Activated T-cell treated with anti-CD3 and anti-CD28 coated beads, Interleukin-2, amount 50 U/mL, for 4 hours (primary cell): ENCODE data around the gene CDX2. TPM values are rescaled to one million over a fixed set of nuclear protein-coding genes. Genes with fewer than 3 reads are reported as not detected.

Source experiments
- ATAC-seq, 2 donors: fragments of 200-7000 bp; cut with Tn5 transposase; one replicate each; pipeline ENCODE4 v1.10.0; 2021
- DNase-seq: peaks from one replicate; pipeline ENCODE4 v3.0.0-alpha.2; 2020
- H3K27me3 Mint-ChIP-seq: one replicate; pipeline ENCODE4 v1.8.0; 2021; ENCODE audit warnings: low read depth, mixed read lengths
- H3K36me3 Mint-ChIP-seq: one replicate; pipeline ENCODE4 v1.8.0; 2022; ENCODE audit warnings: mixed read lengths; ENCODE audit not compliant: insufficient read depth
- H3K4me1 Mint-ChIP-seq: one replicate; pipeline ENCODE4 v1.8.0; 2021; ENCODE audit warnings: low read depth, mixed read lengths
- H3K4me3 Mint-ChIP-seq: one replicate; pipeline ENCODE4 v1.8.0; 2021; ENCODE audit warnings: mild to moderate bottlenecking, moderate library complexity, mixed read lengths
- H3K9me3 Mint-ChIP-seq: one replicate; pipeline ENCODE4 v1.8.0; 2021; ENCODE audit warnings: mixed read lengths
- total RNA-seq, 3 donors: library from RNA; stranded (reverse); gene quantifications; one replicate each; pipeline ENCODE4 v1.2.1, GENCODE V29; 2021

CDX2 gene
- total RNA-seq, 3 donors from 2014 or later = 0.11 to 0.43 TPM; not detected in 1

GRCh38 chr13:27933580-27934328, 35.4 kb downstream of the CDX2 start:
- H3K9me3 Mint-ChIP-seq = no peaks in the 10 kb centered on the region
- no peaks in the 10 kb centered on the region for H3K4me1 Mint-ChIP-seq
- H3K27me3 Mint-ChIP-seq = peaks cover 34% of the 10 kb centered on the region
- no peaks in the 10 kb centered on the region for H3K36me3 Mint-ChIP-seq
- H3K4me3 Mint-ChIP-seq = no peak overlapping the region
- ATAC-seq = no peak
- no peak for DNase-seq

GRCh38 chr13:27933118-27933517, 36.0 kb downstream of the CDX2 start:
- Mint-ChIP-seq H3K36me3 (no peaks in the 10 kb centered on the region), H3K4me1 (no peaks in the 10 kb centered on the region), H3K27me3 (peaks cover 41% of the 10 kb centered on the region), H3K4me3 (no peak overlapping the region), H3K9me3 (no peaks in the 10 kb centered on the region)
- no peak for DNase-seq
- no peak for ATAC-seq

GRCh38 chr13:27929868-27930267, 39.2 kb downstream of the CDX2 start:
- H3K4me3 Mint-ChIP-seq = no peak overlapping the region
- DNase-seq = no peak
- no peak for ATAC-seq
- H3K27me3 Mint-ChIP-seq = peaks cover 72% of the 10 kb centered on the region
- peaks cover 16% of the 10 kb centered on the region for H3K4me1 Mint-ChIP-seq
- H3K36me3 Mint-ChIP-seq = no peaks in the 10 kb centered on the region
- H3K9me3 Mint-ChIP-seq = no peaks in the 10 kb centered on the region

- H3K36me3 Mint-ChIP-seq = no peaks in the 10 kb centered on the region
- H3K4me1 Mint-ChIP-seq = peaks cover 16% of the 10 kb centered on the region
- no peaks in the 10 kb centered on the region for H3K9me3 Mint-ChIP-seq
- DNase-seq (no peak), ATAC-seq (no peak)
- no peak overlapping the region for H3K4me3 Mint-ChIP-seq
- H3K27me3 Mint-ChIP-seq = peaks cover 75% of the 10 kb centered on the region
Measured at GRCh38 chr13:27928805-27929753, 40.0 kb downstream of the CDX2 start.

- H3K27me3 Mint-ChIP-seq = peaks cover 82% of the 10 kb centered on the region
- no peak for DNase-seq
- H3K4me3 Mint-ChIP-seq = no peak overlapping the region
- H3K36me3 Mint-ChIP-seq = no peaks in the 10 kb centered on the region
- peaks cover 16% of the 10 kb centered on the region for H3K4me1 Mint-ChIP-seq
- no peaks in the 10 kb centered on the region for H3K9me3 Mint-ChIP-seq
- no peak for ATAC-seq
Measured at GRCh38 chr13:27928353-27928804, 40.7 kb downstream of the CDX2 start.

- Mint-ChIP-seq H3K36me3 (no peaks in the 10 kb centered on the region), H3K4me3 (no peak overlapping the region), H3K4me1 (peaks cover 16% of the 10 kb centered on the region), H3K9me3 (no peaks in the 10 kb centered on the region), H3K27me3 (peaks cover 88% of the 10 kb centered on the region)
- no peak for DNase-seq
- no peak for ATAC-seq
Measured at GRCh38 chr13:27927444-27928352, 41.4 kb downstream of the CDX2 start.

- peaks cover 89% of the 10 kb centered on the region for H3K27me3 Mint-ChIP-seq
- ATAC-seq = peak in 1 of 2 donors; percentile 32
- DNase-seq = no peak
- no peak overlapping the region for H3K4me3 Mint-ChIP-seq
- H3K36me3 Mint-ChIP-seq = no peaks in the 10 kb centered on the region
- peaks cover 16% of the 10 kb centered on the region for H3K4me1 Mint-ChIP-seq
- no peaks in the 10 kb centered on the region for H3K9me3 Mint-ChIP-seq
Measured at GRCh38 chr13:27926644-27927434, 42.3 kb downstream of the CDX2 start.

GRCh38 chr13:27925220-27925991, 43.7 kb downstream of the CDX2 start:
- H3K9me3 Mint-ChIP-seq = no peaks in the 10 kb centered on the region
- no peaks in the 10 kb centered on the region for H3K36me3 Mint-ChIP-seq
- H3K4me1 Mint-ChIP-seq = peaks cover 23% of the 10 kb centered on the region
- DNase-seq (no peak), ATAC-seq (no peak)
- peaks cover 88% of the 10 kb centered on the region for H3K27me3 Mint-ChIP-seq
- no peak overlapping the region for H3K4me3 Mint-ChIP-seq

GRCh38 chr13:27924529-27925141, 44.5 kb downstream of the CDX2 start:
- Mint-ChIP-seq H3K9me3 (no peaks in the 10 kb centered on the region), H3K4me3 (no peak overlapping the region), H3K4me1 (peaks cover 24% of the 10 kb centered on the region), H3K27me3 (peaks cover 83% of the 10 kb centered on the region), H3K36me3 (no peaks in the 10 kb centered on the region)
- DNase-seq (no peak), ATAC-seq (no peak)

GRCh38 chr13:27923794-27924528, 45.2 kb downstream of the CDX2 start:
- DNase-seq (no peak), ATAC-seq (no peak)
- Mint-ChIP-seq H3K36me3 (no peaks in the 10 kb centered on the region), H3K27me3 (peaks cover 81% of the 10 kb centered on the region), H3K9me3 (no peaks in the 10 kb centered on the region), H3K4me1 (peaks cover 25% of the 10 kb centered on the region), H3K4me3 (no peak overlapping the region)

- Mint-ChIP-seq H3K9me3 (no peaks in the 10 kb centered on the region), H3K4me3 (no peak overlapping the region), H3K36me3 (no peaks in the 10 kb centered on the region), H3K27me3 (peaks cover 81% of the 10 kb centered on the region), H3K4me1 (peaks cover 33% of the 10 kb centered on the region)
- ATAC-seq (no peak), DNase-seq (no peak)
Measured at GRCh38 chr13:27922883-27923612, 46.1 kb downstream of the CDX2 start.
